SK-N-SH treated with all-trans-retinoic acid at 6 μM for 48 hours (cell line): ENCODE results near the gene UBAP1L.

Experiments used
- ATAC-seq: fragments of 200-7000 bp; cut with Tn5 transposase; 3 replicates; pipeline ENCODE4 v1.9.1; 2020; ENCODE audit warnings: mild to moderate bottlenecking, moderate library complexity
- ARNTL ChIP-seq: fragments of 450-650 bp; formaldehyde crosslinking; IDR thresholded peaks from 2 replicates; pipeline ENCODE4 v1.5.0; 2020; ENCODE audit warnings: low read depth, mild to moderate bottlenecking, moderate library complexity, borderline replicate concordance
- BACH2 ChIP-seq: fragments of 250-450 bp; sonication (Bioruptor Pico); IDR thresholded peaks from 2 replicates; pipeline ENCODE4 v1.9.0; 2021; ENCODE audit warnings: mild to moderate bottlenecking, borderline replicate concordance
- CREB5 ChIP-seq: fragments of 250-450 bp; sonication (Bioruptor Pico); IDR thresholded peaks from 2 replicates; pipeline ENCODE4 v1.5.1; 2020; ENCODE audit warnings: low read depth, mild to moderate bottlenecking, moderate library complexity
- CSDC2 ChIP-seq: fragments of 250-450 bp; sonication (Bioruptor Pico); IDR thresholded peaks from 2 replicates; pipeline ENCODE4 v1.5.0; 2020; ENCODE audit warnings: mild to moderate bottlenecking, moderate library complexity
- CSRNP3 ChIP-seq: fragments of 250-450 bp; sonication (Bioruptor Pico); IDR thresholded peaks from 2 replicates; pipeline ENCODE4 v1.5.1; 2021; ENCODE audit warnings: mild to moderate bottlenecking, moderate library complexity
- ESRRG ChIP-seq: fragments of 250-450 bp; sonication (Bioruptor Pico); IDR thresholded peaks from 2 replicates; pipeline ENCODE4 v1.6.1; 2021; ENCODE audit warnings: mild to moderate bottlenecking
- GLIS3 ChIP-seq: fragments of 250-450 bp; sonication (Bioruptor Pico); IDR thresholded peaks from 2 replicates; pipeline ENCODE4 v1.5.0; 2020; ENCODE audit warnings: mild to moderate bottlenecking, moderate library complexity
- ISL1 ChIP-seq: fragments of 250-450 bp; sonication (Bioruptor Pico); IDR thresholded peaks from 2 replicates; pipeline ENCODE4 v2.1.2; 2022; ENCODE audit warnings: mild to moderate bottlenecking, moderate library complexity
- PATZ1 ChIP-seq: fragments of 250-450 bp; sonication (Bioruptor Pico); IDR thresholded peaks from 2 replicates; pipeline ENCODE4 v1.8.0; 2020; ENCODE audit warnings: mild to moderate bottlenecking, moderate library complexity, borderline replicate concordance
- POU6F1 ChIP-seq: fragments of 250-450 bp; sonication (Bioruptor Pico); IDR thresholded peaks from 2 replicates; pipeline ENCODE4 v1.8.0; 2021; ENCODE audit warnings: low read depth, mild to moderate bottlenecking, moderate library complexity, borderline replicate concordance
- PPARA ChIP-seq: fragments of 250-450 bp; sonication (Bioruptor Pico); IDR thresholded peaks from 2 replicates; pipeline ENCODE4 v1.5.0; 2020; ENCODE audit warnings: mild to moderate bottlenecking, borderline replicate concordance
- RARB ChIP-seq: fragments of 250-450 bp; sonication (Bioruptor Pico); IDR thresholded peaks from 2 replicates; pipeline ENCODE4 v1.8.0; 2021; ENCODE audit warnings: mild to moderate bottlenecking, moderate library complexity
- SNAI2 ChIP-seq: fragments of 250-450 bp; sonication (Bioruptor Pico); IDR thresholded peaks from 2 replicates; pipeline ENCODE4 v1.5.0; 2020; ENCODE audit warnings: mild to moderate bottlenecking, moderate library complexity
- TCF4 ChIP-seq: fragments of 250-450 bp; sonication (Bioruptor Pico); IDR thresholded peaks from 2 replicates; pipeline ENCODE4 v1.8.0; 2021; ENCODE audit warnings: mild to moderate bottlenecking, moderate library complexity, borderline replicate concordance
- TSHZ2 ChIP-seq: fragments of 250-450 bp; sonication (Bioruptor Pico); IDR thresholded peaks from 2 replicates; pipeline ENCODE4 v1.5.0; 2020; ENCODE audit warnings: mild to moderate bottlenecking, moderate library complexity
- ZFP3 ChIP-seq: fragments of 250-450 bp; sonication (Bioruptor Pico); IDR thresholded peaks from 2 replicates; pipeline ENCODE4 v1.5.0; 2020; ENCODE audit warnings: mild to moderate bottlenecking, moderate library complexity
- ZNF565 ChIP-seq: fragments of 450-650 bp; formaldehyde crosslinking; conservative IDR thresholded peaks from 2 replicates; pipeline ENCODE4 v1.5.0; 2020; ENCODE audit warnings: low read depth, mild to moderate bottlenecking, moderate library complexity
- ZNF70 ChIP-seq: fragments of 450-650 bp; formaldehyde crosslinking; IDR thresholded peaks from 2 replicates; pipeline ENCODE4 v1.5.0; 2020; ENCODE audit warnings: mild to moderate bottlenecking, moderate library complexity
- ZNF8 ChIP-seq: fragments of 450-650 bp; formaldehyde crosslinking; IDR thresholded peaks from 2 replicates; pipeline ENCODE4 v1.5.0; 2020; ENCODE audit warnings: mild to moderate bottlenecking, moderate library complexity

UBAP1L gene

GRCh38 chr15:65066635-65067316 lies 48.2 kb downstream of the UBAP1L start (continued):
- TF ChIP-seq CREB5 (CRISPR knock-in tag): no peak

- TF ChIP-seq CREB5 (CRISPR knock-in tag): no peak
- no peak for TF ChIP-seq ESRRG (CRISPR knock-in tag)
- TF ChIP-seq TSHZ2 (CRISPR knock-in tag): no peak
- TF ChIP-seq ZNF8 (CRISPR knock-in tag): no peak
- no peak for TF ChIP-seq POU6F1 (CRISPR knock-in tag)
- TF ChIP-seq GLIS3 (CRISPR knock-in tag): no peak
- TF ChIP-seq CSRNP3 (CRISPR knock-in tag): no peak
- no peak for TF ChIP-seq PPARA (CRISPR knock-in tag)
- TF ChIP-seq CSDC2: no peak
- TF ChIP-seq ZNF70 (CRISPR knock-in tag): no peak
- TF ChIP-seq PATZ1 (CRISPR knock-in tag): no peak
- no peak for TF ChIP-seq ZNF565 (CRISPR knock-in tag)
- TF ChIP-seq SNAI2 (CRISPR knock-in tag): no peak
- no peak for TF ChIP-seq TCF4 (CRISPR knock-in tag)
- TF ChIP-seq ZFP3: no peak
Measured at GRCh38 chr15:65066001-65066634, 48.9 kb downstream of the UBAP1L start.

GRCh38 chr15:65062726-65063125 lies 52.3 kb downstream of the UBAP1L start:
- no peak for ATAC-seq
- TF ChIP-seq RARB (CRISPR knock-in tag): no peak
- TF ChIP-seq ARNTL: no peak
- no peak for TF ChIP-seq TSHZ2 (CRISPR knock-in tag)
- no peak for TF ChIP-seq ZNF565 (CRISPR knock-in tag)
- no peak for TF ChIP-seq CSRNP3 (CRISPR knock-in tag)
- TF ChIP-seq ISL1 (CRISPR knock-in tag): no peak
- no peak for TF ChIP-seq BACH2
- TF ChIP-seq ZFP3: no peak
- no peak for TF ChIP-seq POU6F1 (CRISPR knock-in tag)

More at GRCh38 chr15:65066001-65066634, 48.9 kb downstream of the UBAP1L start:
- ATAC-seq: no peak
